ENCODE results near the gene CCT8L2.
"Not testable (repeated sequence)": the region's sequence is repeated elsewhere in the genome, so short reads cannot be mapped to it uniquely, and the experiment has no call there.

The CCT8L2 gene

DNA sequence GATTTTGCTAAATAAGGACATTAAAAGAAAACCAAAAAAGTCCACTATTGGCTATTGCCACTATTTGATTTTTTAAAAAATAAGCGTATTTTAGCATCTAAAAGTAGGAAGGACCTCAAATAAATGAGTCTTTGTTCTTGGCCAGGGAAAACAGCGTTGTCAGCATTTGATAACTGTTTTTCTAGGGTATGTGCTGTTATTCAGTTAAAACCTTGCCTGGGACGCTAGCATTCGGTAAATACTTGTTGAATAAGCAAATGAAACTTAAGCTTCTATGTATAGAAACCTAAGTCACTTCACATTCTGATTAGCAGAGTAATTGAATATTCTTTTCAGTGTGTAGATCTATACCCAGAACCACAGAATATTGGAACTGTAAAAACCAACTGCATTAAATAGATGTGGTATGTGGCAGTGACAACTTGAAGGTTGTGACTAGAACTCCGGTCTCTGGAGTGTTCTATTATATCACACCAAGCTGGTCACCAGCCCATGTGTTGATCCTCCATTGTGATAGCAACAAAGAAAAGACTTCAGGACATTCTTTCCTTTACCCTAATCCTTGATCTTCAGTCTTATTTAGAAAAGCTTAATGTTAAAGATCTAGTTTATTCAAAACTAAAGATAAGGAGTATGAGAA, 23.1 kb upstream of the CCT8L2 start:
- H3K4me3 ChIP-seq (ENCODE audit: low read length); H2AFZ ChIP-seq (ENCODE audit: low read length); H3K27me3 ChIP-seq (replicated peaks; ENCODE audit: insufficient read depth, low read length); H3K9ac ChIP-seq (ENCODE audit: low read length); H3F3A ChIP-seq (ENCODE audit: insufficient read depth, low read length); H3K9me3 ChIP-seq (replicated peaks; ENCODE audit: insufficient read depth, low read length); H3K36me3 ChIP-seq (replicated peaks; ENCODE audit: insufficient read depth, low read length); H3K79me2 ChIP-seq (ENCODE audit: low read length); H4K20me1 ChIP-seq (ENCODE audit: insufficient read depth, low read length); H3K9me2 ChIP-seq (replicated peaks; ENCODE audit: insufficient read depth, low read length): not testable (repeated sequence)
- peak; percentile 80 for DNase-seq
- H3K27ac ChIP-seq (ENCODE audit: low read length) = peak overlapping the region; percentile 61
- H3K4me2 ChIP-seq (ENCODE audit: low read depth, low read length) = peak overlapping the region; percentile 39; the same call in 1 of the 2 replicates
- H3K4me1 ChIP-seq (ENCODE audit: low read length) = peaks cover 32% of the 10 kb centered on the region

DNA sequence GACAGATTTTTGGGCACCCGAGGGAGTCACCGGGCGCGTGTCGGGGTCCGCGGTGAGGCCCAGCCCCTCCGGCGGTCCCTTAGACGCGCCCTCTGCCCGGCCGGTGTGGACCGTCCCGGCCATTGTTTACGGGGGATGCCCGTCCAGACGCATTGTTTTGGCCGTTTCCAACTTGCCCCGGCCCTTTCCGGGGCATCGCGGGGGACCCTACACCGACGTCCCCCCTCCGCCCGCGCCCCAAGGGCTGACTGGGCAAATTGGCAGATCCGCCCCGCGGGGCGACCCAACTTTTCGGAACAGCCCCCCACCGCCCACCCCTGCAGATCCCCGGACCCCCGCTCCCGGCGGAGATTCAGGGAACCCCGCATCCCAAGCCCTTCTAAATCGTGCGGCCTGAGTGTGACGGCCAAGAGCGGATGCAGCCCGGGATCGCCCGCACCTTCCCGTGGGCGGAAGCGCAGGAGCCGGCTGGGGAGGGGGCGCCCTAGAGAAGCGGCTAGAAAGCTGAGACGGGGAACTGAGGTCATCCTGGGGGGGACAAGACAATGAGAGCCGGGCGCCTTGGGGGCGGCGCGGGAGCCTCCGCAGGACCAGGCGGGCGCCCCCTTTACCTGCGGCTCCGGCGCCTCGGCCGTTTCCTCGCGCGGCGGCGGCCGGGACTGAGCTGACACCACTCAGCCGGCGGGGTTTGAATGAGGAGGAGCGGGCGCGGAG, 17.1 kb upstream of the CCT8L2 start:
- H3K9me3 ChIP-seq (replicated peaks; ENCODE audit: insufficient read depth, low read length) = no peaks in the 10 kb centered on the region
- no peak overlapping the region for H3K4me3 ChIP-seq (ENCODE audit: low read length)
- H3K36me3 ChIP-seq (replicated peaks; ENCODE audit: insufficient read depth, low read length) = no peaks in the 10 kb centered on the region
- no peak overlapping the region for H2AFZ ChIP-seq (ENCODE audit: low read length)
- H3F3A ChIP-seq (ENCODE audit: insufficient read depth, low read length) = no peaks in the 10 kb centered on the region
- no peaks in the 10 kb centered on the region for H3K79me2 ChIP-seq (ENCODE audit: low read length)
- no peak for DNase-seq
- H3K9ac ChIP-seq (ENCODE audit: low read length) = no peak overlapping the region
- no peaks in the 10 kb centered on the region for H3K9me2 ChIP-seq (replicated peaks; ENCODE audit: insufficient read depth, low read length)
- no peak overlapping the region for H3K4me2 ChIP-seq (ENCODE audit: low read depth, low read length)
- 0 out of 2 replicates have a peak, but pooled peaks cover 4% of the 10 kb centered on the region for H3K4me1 ChIP-seq (ENCODE audit: low read length)
- no peak overlapping the region for H3K27ac ChIP-seq (ENCODE audit: low read length)
- H4K20me1 ChIP-seq (ENCODE audit: insufficient read depth, low read length) = no peaks in the 10 kb centered on the region
- TF ChIP-seq, protein P1, sequence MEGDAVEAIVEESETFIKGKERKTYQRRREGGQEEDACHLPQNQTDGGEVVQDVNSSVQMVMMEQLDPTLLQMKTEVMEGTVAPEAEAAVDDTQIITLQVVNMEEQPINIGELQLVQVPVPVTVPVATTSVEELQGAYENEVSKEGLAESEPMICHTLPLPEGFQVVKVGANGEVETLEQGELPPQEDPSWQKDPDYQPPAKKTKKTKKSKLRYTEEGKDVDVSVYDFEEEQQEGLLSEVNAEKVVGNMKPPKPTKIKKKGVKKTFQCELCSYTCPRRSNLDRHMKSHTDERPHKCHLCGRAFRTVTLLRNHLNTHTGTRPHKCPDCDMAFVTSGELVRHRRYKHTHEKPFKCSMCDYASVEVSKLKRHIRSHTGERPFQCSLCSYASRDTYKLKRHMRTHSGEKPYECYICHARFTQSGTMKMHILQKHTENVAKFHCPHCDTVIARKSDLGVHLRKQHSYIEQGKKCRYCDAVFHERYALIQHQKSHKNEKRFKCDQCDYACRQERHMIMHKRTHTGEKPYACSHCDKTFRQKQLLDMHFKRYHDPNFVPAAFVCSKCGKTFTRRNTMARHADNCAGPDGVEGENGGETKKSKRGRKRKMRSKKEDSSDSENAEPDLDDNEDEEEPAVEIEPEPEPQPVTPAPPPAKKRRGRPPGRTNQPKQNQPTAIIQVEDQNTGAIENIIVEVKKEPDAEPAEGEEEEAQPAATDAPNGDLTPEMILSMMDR (IDR thresholded peaks at IDR 0.05; ENCODE audit: low read length) = no peak
- TF ChIP-seq EZH2 (optimal IDR thresholded peaks at IDR 0.05; ENCODE audit: low read depth, low read length) = no peak
- TF ChIP-seq EZH2phosphoT487 (IDR thresholded peaks at IDR 0.05; ENCODE audit: low read length) = no peak
- no peaks in the 10 kb centered on the region for H3K27me3 ChIP-seq (replicated peaks; ENCODE audit: insufficient read depth, low read length)

DNA sequence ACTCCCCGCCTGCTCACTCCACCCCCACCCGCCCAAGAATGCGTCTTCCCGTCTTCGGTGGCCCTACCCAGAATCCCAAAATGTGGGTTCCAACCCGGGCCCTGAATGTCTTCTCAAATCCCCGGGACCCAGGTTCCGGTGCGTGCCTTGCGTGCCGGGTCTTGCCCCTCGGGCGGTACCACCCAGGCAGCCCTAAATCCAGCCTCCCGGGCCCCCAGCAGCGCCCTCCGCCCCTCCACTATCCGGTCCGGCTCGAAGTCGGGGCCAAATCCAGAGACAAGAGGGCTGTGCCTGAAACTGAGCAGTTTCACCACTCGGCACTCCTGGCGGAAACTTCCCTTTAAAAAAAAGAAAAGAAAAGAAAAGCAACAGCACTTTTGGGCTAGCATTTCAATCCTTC, 16.3 kb upstream of the CCT8L2 start:
- no peak overlapping the region for H3K27ac ChIP-seq (ENCODE audit: low read length)
- no peaks in the 10 kb centered on the region for H3F3A ChIP-seq (ENCODE audit: insufficient read depth, low read length)
- no peak overlapping the region for H3K9ac ChIP-seq (ENCODE audit: low read length)
- no peaks in the 10 kb centered on the region for H3K36me3 ChIP-seq (replicated peaks; ENCODE audit: insufficient read depth, low read length)
- H3K27me3 ChIP-seq (replicated peaks; ENCODE audit: insufficient read depth, low read length) = no peaks in the 10 kb centered on the region
- DNase-seq = no peak
- H4K20me1 ChIP-seq (ENCODE audit: insufficient read depth, low read length) = no peaks in the 10 kb centered on the region
- no peaks in the 10 kb centered on the region for H3K9me2 ChIP-seq (replicated peaks; ENCODE audit: insufficient read depth, low read length)
- no peaks in the 10 kb centered on the region for H3K9me3 ChIP-seq (replicated peaks; ENCODE audit: insufficient read depth, low read length)
- no peak overlapping the region for H3K4me2 ChIP-seq (ENCODE audit: low read depth, low read length)
- H3K4me3 ChIP-seq (ENCODE audit: low read length) = no peak overlapping the region
- 0 out of 2 replicates have a peak, but pooled peaks cover 4% of the 10 kb centered on the region for H3K4me1 ChIP-seq (ENCODE audit: low read length)
- no peak overlapping the region for H2AFZ ChIP-seq (ENCODE audit: low read length)
- no peaks in the 10 kb centered on the region for H3K79me2 ChIP-seq (ENCODE audit: low read length)
- TF ChIP-seq EZH2 (optimal IDR thresholded peaks at IDR 0.05; ENCODE audit: low read depth, low read length) = no peak
- no peak for TF ChIP-seq EZH2phosphoT487 (IDR thresholded peaks at IDR 0.05; ENCODE audit: low read length)
- TF ChIP-seq, protein P1 (IDR thresholded peaks at IDR 0.05; ENCODE audit: low read length) = no peak

DNA sequence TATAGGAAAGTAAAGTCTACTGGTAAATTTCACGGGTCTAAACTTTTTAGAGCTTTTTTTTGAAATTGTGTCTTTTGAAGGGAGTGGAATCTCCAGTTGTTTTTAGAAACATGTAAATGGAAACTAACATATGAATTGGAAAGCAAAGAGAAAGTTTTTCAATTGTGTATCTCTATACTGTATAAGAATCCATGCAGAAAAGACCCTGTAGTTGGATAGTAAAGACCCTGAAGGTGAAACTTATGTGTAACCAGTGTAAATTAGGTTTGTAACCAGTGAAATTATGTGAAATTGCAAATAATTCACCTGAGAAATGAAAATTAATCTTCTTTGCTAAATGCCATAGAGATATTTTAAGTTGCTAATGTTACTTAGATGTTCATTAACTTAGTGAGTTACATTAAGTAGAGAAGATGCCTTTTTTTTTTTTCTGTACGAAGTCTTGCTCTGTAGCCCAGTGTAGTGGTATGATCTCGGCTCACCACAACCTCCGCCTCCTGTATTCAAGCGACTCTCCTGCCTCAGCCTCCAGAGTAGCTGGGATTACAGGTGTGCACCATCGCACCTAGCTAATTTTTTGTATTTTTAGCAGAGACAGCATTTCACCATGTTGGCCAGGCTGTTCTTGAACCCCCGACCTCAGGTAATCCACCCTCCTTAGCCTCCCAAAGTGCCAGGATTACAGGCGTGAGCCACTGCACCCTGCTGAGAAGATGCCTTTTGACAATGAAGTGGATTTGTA, 11.8 kb upstream of the CCT8L2 start:
- DNase-seq; H3K36me3 ChIP-seq (replicated peaks; ENCODE audit: insufficient read depth, low read length); H3K27ac ChIP-seq (ENCODE audit: low read length); H3K9me3 ChIP-seq (replicated peaks; ENCODE audit: insufficient read depth, low read length); H3K4me1 ChIP-seq (ENCODE audit: low read length); H3F3A ChIP-seq (ENCODE audit: insufficient read depth, low read length); H3K4me3 ChIP-seq (ENCODE audit: low read length); H2AFZ ChIP-seq (ENCODE audit: low read length); H3K27me3 ChIP-seq (replicated peaks; ENCODE audit: insufficient read depth, low read length); H4K20me1 ChIP-seq (ENCODE audit: insufficient read depth, low read length); H3K79me2 ChIP-seq (ENCODE audit: low read length); H3K9ac ChIP-seq (ENCODE audit: low read length); H3K4me2 ChIP-seq (ENCODE audit: low read depth, low read length); H3K9me2 ChIP-seq (replicated peaks; ENCODE audit: insufficient read depth, low read length): not testable (repeated sequence)

DNA sequence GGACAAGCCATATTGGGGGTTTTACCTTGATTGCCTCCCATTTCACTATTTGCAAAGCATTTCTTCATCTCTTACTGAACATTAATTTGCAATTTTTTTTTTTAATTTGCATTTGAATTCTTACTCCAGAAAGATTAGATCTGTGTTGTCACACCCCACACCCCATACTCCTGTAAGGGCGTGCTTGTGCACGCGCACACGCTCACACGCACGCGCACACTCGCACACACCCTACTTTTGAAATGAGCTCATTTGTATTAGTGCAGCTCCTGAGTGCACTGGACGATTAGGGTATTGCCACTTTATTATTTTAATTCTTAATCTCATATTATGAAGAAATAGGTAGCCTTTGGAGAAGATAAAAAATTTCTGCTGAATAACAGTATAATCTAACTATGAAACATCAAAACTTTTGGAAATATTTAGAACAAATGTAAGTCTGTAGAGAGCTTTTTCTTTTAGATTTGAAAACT, 11.2 kb upstream of the CCT8L2 start:
- not testable (repeated sequence) for H3K27ac ChIP-seq (ENCODE audit: low read length); H3K4me2 ChIP-seq (ENCODE audit: low read depth, low read length); H3K4me1 ChIP-seq (ENCODE audit: low read length); H3K9me2 ChIP-seq (replicated peaks; ENCODE audit: insufficient read depth, low read length); H3K9ac ChIP-seq (ENCODE audit: low read length); H3K4me3 ChIP-seq (ENCODE audit: low read length); H3K9me3 ChIP-seq (replicated peaks; ENCODE audit: insufficient read depth, low read length); H3K27me3 ChIP-seq (replicated peaks; ENCODE audit: insufficient read depth, low read length); H2AFZ ChIP-seq (ENCODE audit: low read length); H3F3A ChIP-seq (ENCODE audit: insufficient read depth, low read length); DNase-seq; H4K20me1 ChIP-seq (ENCODE audit: insufficient read depth, low read length); H3K79me2 ChIP-seq (ENCODE audit: low read length); H3K36me3 ChIP-seq (replicated peaks; ENCODE audit: insufficient read depth, low read length)
